Stimulated activated CD4-positive, alpha-beta T cell treated with anti-CD3 and anti-CD28 coated beads, Interleukin-12 subunit alpha, Interleukin-12 subunit beta, amount 100 ng/mL, for 4 hours (primary cell): ENCODE measurements around the gene SH3RF3.

Experiments
- DNase-seq: peaks from one replicate; pipeline ENCODE4 v3.0.0-alpha.2; 2020

The SH3RF3 gene

GRCh38 chr2:109486711-109487535, 357.9 kb downstream of the SH3RF3 start:
- no peak for DNase-seq

DNA sequence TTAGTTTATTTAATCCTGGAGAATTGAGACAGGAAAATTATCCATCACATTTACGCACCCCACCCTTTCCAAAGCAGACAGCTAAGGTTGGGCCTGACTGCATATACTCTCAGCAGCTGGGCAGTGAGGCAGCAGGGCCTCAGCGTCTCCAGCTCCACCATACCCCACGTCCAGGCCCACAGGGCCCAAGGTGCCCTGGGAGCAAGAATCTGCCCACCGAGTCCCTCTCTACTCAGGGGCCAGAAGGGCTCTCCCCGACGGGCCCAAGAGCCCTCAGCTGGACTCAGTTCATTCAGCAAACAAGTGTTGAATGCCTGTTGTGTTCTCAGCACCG, 358.5 kb downstream of the SH3RF3 start:
- no peak for DNase-seq

- DNase-seq = no peak
Measured at GRCh38 chr2:109487871-109488655, 359.1 kb downstream of the SH3RF3 start.

GRCh38 chr2:109489296-109489695, 360.3 kb downstream of the SH3RF3 start:
- DNase-seq = no peak

DNA sequence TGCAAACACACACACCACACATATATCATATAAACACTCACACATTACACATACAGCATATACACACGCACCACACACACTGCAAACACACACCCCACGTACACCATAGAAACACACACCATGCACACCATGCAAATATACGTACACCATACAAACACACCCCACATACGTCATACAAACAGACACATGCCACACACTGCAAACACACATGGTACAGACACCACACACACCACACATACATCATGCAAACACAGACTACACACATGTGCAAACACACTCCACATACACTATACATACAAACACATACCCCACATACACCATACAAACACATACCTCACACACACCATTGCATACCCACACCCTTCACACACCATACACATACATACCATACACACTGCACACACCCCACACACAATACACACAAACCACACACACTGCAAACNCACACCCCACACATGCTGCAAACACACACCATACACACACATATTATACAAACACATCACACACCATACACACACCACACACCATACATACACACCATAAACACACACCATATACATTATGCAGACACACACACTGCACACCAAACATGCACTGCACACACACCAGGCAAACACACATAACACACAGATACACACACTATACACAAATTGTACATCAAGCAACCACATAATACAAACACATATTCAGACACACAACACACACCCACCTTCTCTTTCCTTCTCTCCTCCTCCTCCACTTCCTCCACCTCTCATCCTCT, 364.4 kb downstream of the SH3RF3 start:
- no peak for DNase-seq

DNA sequence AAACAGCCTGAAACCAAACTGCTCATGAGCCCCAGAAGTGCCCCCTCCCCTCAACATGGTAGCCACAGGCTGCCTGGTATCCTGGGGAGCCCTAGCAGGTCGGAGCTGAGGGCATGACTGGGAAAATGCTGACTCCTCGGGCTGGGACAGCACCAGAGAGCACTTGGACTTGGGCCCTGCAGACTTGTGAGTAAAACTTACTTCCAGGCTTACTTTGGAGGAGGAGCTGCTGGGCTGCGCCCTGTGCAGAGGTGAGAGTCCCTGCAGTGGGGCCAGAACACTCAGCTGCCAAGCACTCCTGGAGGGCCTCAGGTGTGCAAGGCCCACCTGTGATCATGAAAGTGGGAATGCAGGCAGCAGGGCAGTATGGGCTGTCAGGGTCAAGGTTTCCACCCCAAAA, 365.3 kb downstream of the SH3RF3 start:
- DNase-seq = no peak

DNA sequence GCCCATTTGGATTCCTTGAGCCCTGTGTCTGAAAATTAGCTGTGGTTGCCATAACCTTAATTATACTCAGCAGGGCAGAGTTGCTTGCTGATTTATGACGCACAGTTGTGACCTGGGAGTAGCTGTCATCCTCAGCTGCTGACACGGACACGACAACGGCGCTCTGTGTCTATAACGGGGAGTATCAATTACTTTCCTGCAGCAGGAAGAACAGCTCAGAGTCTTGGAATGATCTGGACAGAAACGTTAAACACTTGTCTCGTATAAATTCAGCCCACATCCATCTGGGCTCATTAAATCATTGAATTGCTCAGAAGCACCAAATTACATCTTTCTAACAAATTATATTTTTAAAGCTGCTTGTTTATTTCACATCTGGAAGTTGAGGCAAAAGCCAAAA, 368.5 kb downstream of the SH3RF3 start:
- DNase-seq = no peak

- no peak for DNase-seq
Measured at GRCh38 chr2:109497911-109498870, 369.2 kb downstream of the SH3RF3 start.

DNA sequence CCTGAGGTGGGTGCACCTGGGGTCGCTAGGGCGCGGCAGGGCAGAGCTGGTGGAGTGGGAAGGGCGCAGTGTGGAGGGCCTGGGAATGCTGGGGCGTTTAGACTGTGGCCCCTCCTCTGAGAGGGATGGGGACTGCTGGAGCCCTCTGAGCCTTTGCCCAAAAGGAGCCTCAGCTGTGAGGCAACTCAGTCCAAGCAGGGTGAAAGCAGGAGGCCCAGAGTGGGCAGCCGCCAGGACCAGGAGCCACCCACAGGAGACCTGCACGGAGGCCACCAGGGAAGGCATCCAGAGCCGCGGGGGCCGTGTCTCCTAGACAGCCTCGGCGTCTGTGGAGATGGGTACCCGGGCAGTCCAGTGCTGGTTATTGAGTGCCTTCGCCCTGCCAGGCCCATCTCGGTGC, 369.9 kb downstream of the SH3RF3 start:
- no peak for DNase-seq

- no peak for DNase-seq
Measured at GRCh38 chr2:109499566-109499965, 370.6 kb downstream of the SH3RF3 start.

DNA sequence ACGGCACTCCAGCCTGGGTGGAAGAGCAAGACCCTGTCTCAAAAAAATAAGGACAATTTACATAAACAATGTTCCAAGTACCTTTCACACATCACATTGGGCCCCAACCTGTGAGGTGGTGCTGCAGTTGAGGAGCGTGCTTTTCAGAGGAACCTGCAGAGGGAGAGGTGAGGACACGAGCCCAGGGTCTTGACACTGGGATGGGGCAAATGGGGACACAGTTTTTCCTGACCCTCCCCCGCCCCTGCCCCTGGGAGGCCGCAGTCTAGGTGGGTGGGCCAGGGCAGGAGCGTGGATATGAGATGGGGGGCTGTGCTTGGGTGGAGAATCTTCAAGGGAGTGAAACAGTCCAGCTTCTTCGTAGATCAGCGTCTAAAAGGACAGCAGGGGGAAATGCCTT, 371.9 kb downstream of the SH3RF3 start:
- DNase-seq = no peak

DNA sequence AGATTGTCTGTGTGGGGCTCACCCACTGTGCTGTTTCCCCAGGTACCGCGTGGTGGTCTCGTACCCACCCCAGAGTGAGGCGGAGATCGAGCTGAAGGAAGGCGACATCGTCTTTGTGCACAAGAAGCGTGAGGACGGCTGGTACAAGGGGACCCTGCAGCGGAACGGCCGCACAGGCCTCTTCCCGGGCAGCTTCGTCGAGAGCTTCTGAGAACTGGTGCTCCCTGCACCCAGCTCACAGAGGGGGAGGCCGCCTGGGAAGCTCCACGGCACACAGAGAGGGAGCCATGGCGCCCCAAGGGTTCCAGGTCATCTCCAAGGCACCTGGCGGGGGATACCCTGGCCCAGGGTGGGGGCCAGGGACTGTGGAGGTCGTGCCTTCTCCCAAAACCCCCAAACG, 372.5 kb downstream of the SH3RF3 start:
- DNase-seq = no peak

GRCh38 chr2:109503191-109503590, 374.2 kb downstream of the SH3RF3 start:
- DNase-seq = no peak

- no peak for DNase-seq
Measured at GRCh38 chr2:109507217-109507616, 378.2 kb downstream of the SH3RF3 start.

DNA sequence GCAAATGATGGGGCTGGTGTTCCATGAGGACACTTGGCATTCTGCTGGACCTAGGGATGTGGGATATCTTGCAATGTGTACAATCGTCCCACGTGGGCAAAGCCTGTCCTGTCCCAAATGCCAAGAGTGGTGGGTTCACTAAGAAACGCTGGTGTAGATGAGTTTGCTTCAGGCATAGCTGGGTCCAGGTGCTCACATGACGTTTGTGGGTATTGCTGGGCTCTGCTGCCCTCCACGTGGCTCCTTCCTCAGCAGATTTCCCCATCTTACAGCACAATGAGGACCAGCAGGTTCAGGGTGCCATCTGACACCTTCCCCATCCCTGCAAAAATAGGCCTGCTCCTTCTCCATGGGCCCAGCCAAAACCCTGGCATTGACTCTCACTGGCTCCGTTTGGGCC, 378.8 kb downstream of the SH3RF3 start:
- no peak for DNase-seq

GRCh38 chr2:109508556-109508955, 379.6 kb downstream of the SH3RF3 start:
- no peak for DNase-seq

GRCh38 chr2:109510136-109511028, 381.4 kb downstream of the SH3RF3 start:
- DNase-seq = peak; percentile 71

- no peak for DNase-seq
Measured at GRCh38 chr2:109511168-109511567, 382.2 kb downstream of the SH3RF3 start.

GRCh38 chr2:109512076-109512475, 383.1 kb downstream of the SH3RF3 start:
- DNase-seq = no peak

DNA sequence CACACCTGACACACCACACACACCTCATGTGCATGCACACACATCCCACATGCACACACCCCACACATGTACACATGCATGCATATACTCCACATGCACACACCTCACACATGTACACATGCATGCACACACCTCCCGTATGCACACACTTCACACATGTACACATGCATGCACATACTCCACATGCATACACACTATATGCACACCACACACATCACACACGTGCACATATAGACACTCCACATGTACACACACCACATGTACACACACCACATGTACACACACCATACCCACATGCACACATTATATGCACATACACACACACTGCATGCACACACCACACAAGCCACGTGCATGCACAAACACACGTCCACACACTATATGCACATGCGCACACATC, 384.2 kb downstream of the SH3RF3 start:
- no peak for DNase-seq
